ENCODE data around the gene PHAF1. TPM values are rescaled to one million over a fixed set of nuclear protein-coding genes. Genes with fewer than 3 reads are reported as not detected.

The PHAF1 gene
- total and polyA plus RNA-seq, 9 of the 15 experiments (the other 6 are each of a cell fraction or from before 2014, with no cell fraction given) = 5.1 to 25.4 (median 13.8) TPM

DNA sequence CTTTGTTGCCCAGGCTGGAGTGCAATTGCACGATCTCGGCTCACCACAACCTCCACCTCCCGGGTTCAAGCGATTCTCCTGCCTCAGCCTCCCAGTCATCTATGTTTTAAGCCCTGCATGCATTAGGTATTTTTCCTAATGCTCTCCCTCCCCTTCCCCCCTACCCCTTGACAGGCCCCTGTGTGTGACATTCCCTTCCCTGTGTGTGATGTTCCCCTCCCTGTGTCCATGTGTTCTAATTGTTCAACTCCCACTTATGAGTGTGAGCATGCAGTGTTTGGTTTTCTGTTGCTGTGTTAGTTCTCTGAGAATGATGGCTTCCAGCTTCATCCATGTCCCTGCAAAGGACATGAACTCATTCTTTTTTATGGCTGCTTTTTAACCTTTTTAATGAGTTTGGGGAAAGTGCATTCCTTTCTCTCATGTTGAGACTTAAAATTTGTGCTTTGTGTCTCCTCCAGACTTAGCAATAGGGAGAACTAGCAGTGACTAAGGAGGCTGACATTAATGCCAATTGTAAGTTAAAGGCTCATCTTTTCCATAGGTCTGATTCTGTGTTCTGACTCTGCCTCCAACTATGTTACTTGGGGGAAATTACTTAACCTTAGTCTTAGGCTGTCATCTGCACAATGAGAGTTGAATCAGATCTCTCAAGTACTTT, 17.7 kb upstream of the PHAF1 start (continued):
- TF ChIP-seq PHF20 (IDR thresholded peaks at IDR 0.05; ENCODE audit: partially characterized antibody) (no peak), TARDBP (IDR thresholded peaks at IDR 0.05) (no peak), TSC22D4 (tag; IDR thresholded peaks at IDR 0.05) (no peak), MCM2 (IDR thresholded peaks at IDR 0.05; ENCODE audit: low read depth) (no peak), GABPA (tag; conservative IDR thresholded peaks at IDR 0.05; ENCODE audit: low read depth) (no peak), ZNF217 (CRISPR knock-in tag; IDR thresholded peaks at IDR 0.05) (no peak)
- TF ChIP-seq, protein P1, sequence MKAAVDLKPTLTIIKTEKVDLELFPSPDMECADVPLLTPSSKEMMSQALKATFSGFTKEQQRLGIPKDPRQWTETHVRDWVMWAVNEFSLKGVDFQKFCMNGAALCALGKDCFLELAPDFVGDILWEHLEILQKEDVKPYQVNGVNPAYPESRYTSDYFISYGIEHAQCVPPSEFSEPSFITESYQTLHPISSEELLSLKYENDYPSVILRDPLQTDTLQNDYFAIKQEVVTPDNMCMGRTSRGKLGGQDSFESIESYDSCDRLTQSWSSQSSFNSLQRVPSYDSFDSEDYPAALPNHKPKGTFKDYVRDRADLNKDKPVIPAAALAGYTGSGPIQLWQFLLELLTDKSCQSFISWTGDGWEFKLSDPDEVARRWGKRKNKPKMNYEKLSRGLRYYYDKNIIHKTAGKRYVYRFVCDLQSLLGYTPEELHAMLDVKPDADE (conservative IDR thresholded peaks at IDR 0.05; ENCODE audit: control insufficient read depth, low read depth, low read length) = no peak

DNA sequence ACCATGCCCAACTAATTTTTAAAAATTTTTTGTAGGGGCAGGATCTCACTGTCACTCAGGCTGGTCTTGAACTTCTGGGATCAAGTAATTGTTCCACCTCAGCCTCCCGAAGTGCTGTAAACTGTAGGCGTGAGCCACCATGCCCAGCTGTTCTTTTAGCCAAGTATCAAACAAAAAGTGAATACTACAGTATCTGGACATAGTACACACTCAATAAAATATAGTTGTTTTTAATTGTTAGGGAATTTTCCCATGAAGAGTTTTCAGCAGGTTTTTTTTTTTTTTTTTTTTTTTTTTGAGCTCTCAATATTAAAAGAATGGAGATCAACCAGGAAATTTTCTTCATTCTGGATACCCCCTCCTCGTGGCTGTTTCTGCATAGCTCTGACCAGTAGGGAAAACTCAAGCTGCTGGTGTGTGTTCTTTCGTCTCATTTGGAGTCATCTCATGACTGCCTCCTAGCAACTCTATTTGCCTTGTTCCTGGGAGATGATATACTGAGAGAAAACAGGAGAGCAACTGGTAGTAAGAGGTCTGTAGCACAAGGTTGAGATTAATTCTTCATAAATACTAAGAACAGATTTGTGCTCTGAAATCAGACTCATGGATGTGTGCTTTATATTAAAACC, 16.5 kb upstream of the PHAF1 start:
- BruUV-seq (replicated peaks) = no TSS peak
- FAIRE-seq (no peak), ATAC-seq (no peak), DNase-seq (ENCODE audit: extremely low read depth in 1 of 4, low spot score in 3 of 4) (no peak)
- no peaks in the 10 kb centered on the region for H4K20me1 ChIP-seq (replicated peaks; ENCODE audit: control insufficient read depth, insufficient read depth, low read length)
- TF ChIP-seq C11orf30 (IDR thresholded peaks at IDR 0.05; ENCODE audit: low read depth) (no peak), MCM2 (IDR thresholded peaks at IDR 0.05; ENCODE audit: low read depth) (no peak), RBBP5 (IDR thresholded peaks at IDR 0.05; ENCODE audit: borderline replicate concordance, insufficient read depth, low read length, poor library complexity, severe bottlenecking) (no peak), MAFK (IDR thresholded peaks at IDR 0.05; ENCODE audit: low read length) (no peak), RBM25 (IDR thresholded peaks at IDR 0.05; ENCODE audit: low read depth, low read length, severe bottlenecking) (no peak)
- TF ChIP-seq, protein P2, sequence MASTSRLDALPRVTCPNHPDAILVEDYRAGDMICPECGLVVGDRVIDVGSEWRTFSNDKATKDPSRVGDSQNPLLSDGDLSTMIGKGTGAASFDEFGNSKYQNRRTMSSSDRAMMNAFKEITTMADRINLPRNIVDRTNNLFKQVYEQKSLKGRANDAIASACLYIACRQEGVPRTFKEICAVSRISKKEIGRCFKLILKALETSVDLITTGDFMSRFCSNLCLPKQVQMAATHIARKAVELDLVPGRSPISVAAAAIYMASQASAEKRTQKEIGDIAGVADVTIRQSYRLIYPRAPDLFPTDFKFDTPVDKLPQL (IDR thresholded peaks at IDR 0.05; ENCODE audit: extremely low read depth, insufficient read length) = no peak
- CTCF ChIA-PET (ENCODE audit: low intra/inter-chr PET ratio) = no interaction called here
- 92% methylated on average over 4 of the region's 4 CpGs for WGBS (ENCODE audit: insufficient coverage, low coverage, missing lambda C conversion rate)
- H3K9me1 ChIP-seq (ENCODE audit: control insufficient read depth, insufficient read depth, low read length) = no peaks in the 10 kb centered on the region
- H3K9me3 ChIP-seq (replicated peaks; ENCODE audit: control insufficient read depth, insufficient read depth, low read depth, low read length) = no peaks in the 10 kb centered on the region
- H3K4me2 ChIP-seq (ENCODE audit: insufficient read depth, low read length) = no peak overlapping the region
- no peaks in the 10 kb centered on the region for H3K79me2 ChIP-seq (ENCODE audit: control insufficient read depth, insufficient read depth, low read length)
- intact Hi-C loops (cut with micrococcal nuclease) = no loop called here
- peaks cover 0 to 3% of the 10 kb centered on the region in 2 experiments; a peak in 1 of 5 replicates for H3K4me1 ChIP-seq (replicated peaks in 1 of 2; ENCODE audit: control insufficient read depth in 2 of 2, insufficient read depth in 2 of 2, low read length in 2 of 2)
- POLR2A ChIA-PET = no interaction called here
- in situ Hi-C loops (cut with MboI) = loop anchor here (5.0 kb wide), 1 partner anchor 76 kb away; no protein-coding TSS in a partner anchor
- H3K27ac ChIP-seq (ENCODE audit: extremely low read depth, low read depth, low read length) = no peak overlapping the region
- peaks cover 16% of the 10 kb centered on the region; the same call in 2 of the 3 replicates for H3K36me3 ChIP-seq (ENCODE audit: control insufficient read depth, insufficient read depth, low read length)
- no peak overlapping the region for H2AFZ ChIP-seq (ENCODE audit: low read depth, low read length)
- no peak overlapping the region for H3K4me3 ChIP-seq
- no peak overlapping the region for H3K9ac ChIP-seq (ENCODE audit: insufficient read depth in 1 of 2, low read depth in 2 of 2, low read length in 2 of 2)
- H3K27me3 ChIP-seq (ENCODE audit: control insufficient read depth in 2 of 2, insufficient read depth in 2 of 2, low read length in 2 of 2) = no peaks in the 10 kb centered on the region

All from K562 (cell line).